CD4-positive, alpha-beta T cell treated with Interleukin-4 for 4 hours (primary cell): ENCODE results near the gene CD63.

Experiments
- DNase-seq: peaks from one replicate; pipeline ENCODE4 v3.0.0-alpha.2; 2020

Gene CD63

GRCh38 chr12:55738123-55739024, 9.6 kb upstream of the CD63 start:
- DNase-seq, result peak; percentile 86

GRCh38 chr12:55737581-55738122, 8.8 kb upstream of the CD63 start:
- no peak for DNase-seq

DNA sequence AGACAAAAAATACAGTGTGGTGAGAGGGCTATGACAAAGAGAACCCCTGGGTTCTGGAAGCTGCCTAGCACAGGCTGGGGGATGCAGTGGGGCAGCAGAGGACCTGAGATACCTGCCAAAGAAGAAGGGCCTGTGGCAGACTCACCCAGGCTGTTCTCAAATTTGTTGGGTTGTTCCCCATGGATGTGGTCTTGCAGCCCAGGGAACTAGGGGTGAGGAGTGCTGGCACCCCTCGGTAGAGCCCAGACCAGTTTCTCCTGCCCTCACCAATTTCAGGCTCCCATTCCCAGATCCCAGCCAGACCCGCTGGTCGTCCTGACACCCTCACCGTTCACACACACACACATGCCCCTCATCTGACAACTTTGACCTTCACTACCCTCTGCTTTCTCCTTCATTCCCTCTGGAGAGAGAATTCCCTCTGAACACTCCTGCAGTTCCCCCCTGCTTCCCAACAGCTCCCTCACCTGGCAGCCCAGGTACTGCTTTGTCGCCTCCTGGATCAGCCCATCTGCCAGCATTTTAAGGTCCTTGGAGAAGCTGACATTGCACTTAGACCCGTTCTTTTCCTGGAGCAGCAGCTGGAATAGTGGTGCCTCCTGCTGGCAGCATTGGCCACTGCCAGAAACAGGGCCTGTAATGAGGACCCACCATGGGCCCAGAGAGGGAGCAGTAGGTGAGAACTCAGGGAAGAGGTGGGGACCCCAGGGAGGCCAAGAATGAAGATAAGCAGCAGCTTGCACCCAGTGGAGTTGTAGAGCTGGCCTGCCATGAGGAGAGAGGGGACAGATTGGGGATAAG, 8.2 kb upstream of the CD63 start:
- peak; percentile 58 for DNase-seq

DNA sequence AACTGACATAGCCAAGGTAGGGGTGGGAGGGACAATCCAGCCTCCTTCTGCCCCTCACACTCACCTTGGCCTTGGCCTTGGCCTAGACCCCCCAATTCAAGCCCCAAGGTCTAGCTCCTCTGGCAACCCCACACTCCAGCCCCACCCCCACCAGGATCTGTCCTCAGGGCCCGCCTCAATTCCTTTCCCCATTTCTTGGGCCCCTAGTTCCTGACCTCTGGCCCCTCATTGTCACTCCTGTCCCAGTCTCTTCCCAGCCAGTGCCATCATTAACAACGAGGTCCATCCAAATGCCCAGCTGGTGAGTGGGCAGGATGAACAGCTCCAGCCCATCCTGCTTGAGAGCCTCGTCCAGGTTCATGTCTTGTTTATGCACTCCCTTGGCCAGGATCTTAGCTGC, 7.3 kb upstream of the CD63 start:
- DNase-seq, result no peak

DNA sequence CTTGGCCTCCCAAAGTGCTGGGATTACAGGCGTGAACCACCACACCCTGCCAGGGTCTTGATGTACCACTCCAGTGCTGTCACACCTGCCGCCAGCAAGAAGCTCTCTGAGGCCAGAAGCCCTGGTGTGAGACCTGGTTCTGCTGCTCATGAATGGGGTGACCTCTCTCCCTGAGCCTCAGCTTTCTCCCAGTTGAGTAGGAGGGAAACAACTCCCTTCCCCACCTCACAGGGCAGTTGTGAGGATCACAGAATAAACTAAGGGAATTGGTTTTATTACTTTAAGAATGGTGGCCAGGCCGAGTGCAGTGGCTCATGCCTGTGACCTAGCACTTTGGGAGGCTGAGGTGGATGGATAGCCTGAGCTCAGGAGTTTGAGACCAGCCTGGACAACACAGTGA, 5.8 kb upstream of the CD63 start:
- DNase-seq, result no peak

DNA sequence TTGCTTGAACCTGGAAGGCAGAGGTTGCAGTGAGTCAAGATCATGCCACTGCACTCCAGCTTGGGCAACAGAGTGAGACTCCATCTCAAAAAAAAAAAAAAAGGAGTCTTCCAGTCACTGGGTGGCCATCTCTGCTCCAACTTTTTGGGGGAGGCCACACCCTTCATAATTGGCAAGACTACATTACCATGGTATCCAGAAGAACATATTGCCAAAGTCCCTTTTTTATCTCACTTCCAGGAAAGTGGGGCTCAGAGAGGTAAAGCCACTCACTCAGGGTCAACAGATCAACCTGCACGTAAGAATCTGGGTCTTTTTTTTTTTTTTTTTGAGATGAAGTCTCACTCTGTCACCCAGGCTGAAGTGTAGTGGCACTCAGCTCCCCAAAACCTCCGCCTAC, 5.0 kb upstream of the CD63 start:
- no peak for DNase-seq

- DNase-seq, result no peak
Measured at GRCh38 chr12:55733021-55733555, 4.3 kb upstream of the CD63 start.

- no peak for DNase-seq
Measured at GRCh38 chr12:55732288-55732687, 3.5 kb upstream of the CD63 start.

DNA sequence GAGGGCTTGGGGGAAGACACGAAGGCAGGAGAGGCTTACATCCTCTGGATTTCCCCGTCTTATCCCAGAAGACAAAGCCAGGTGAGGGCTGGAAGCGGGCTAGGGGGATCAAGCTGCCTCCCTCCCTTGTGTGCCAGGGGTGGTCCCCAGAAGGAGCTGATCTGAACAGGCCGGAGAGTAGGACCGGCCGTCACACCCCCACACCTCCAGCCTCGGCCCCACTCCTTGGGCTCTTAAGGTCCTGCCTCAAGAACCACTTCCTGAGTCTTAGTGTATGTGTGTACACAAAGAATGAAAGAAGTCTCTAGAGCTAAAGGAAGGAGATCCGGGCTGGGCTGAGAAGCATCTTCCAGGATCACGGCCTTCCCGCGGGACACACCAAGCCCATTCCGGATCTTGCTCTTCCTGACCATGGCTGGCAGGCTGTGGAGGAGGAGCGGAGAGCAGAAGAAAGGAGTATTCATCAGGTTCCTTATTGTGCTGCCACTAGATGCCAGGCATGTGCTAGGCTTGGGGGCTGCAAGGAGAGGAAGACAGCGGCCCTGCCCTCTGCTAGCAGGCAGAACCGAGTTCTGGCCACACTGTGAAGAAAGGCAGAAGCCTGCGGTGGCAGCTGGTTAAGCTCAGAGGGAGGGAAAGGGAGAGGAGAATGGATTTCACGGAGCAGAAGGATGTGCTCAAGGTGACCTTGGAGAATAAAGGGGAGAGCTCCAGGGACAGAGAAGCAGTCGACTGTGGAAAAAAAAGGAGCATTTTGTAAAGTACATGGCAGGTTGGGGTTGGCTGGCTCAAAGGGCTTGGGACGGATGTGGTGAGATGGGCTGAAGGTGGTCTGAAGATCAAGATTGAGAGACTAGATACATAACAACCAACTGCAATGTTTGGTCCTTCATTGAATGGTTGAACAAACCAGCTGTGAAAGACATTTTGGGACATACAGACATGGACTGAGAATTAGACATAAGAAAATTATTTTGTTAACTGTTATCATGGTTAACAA, 1.3 kb upstream of the CD63 start:
- DNase-seq, result peak; percentile 35

- no peak for DNase-seq
Measured at GRCh38 chr12:55728186-55728938, 447 bp downstream of the CD63 start.

- DNase-seq, result no peak
Measured at GRCh38 chr12:55727643-55728185, 1.1 kb downstream of the CD63 start.

DNA sequence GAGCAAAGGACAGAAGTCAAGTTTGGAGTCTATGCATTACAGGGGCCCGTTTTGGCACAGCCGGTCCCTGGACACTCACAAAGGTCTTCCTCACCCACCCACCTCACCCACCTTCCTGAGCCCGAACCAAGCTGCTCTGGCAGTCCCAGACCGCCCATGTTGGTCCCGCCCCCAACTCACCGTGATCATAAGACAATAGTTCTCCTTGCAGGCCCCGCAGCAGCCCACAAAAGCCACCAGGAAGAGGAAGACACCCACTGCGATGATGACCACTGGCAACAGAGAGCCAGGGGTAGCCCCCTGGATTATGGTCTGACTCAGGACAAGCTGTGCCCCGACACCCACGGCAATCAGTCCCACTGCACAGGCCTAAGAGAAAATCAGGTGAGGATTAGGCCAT, 1.8 kb downstream of the CD63 start:
- DNase-seq, result no peak

DNA sequence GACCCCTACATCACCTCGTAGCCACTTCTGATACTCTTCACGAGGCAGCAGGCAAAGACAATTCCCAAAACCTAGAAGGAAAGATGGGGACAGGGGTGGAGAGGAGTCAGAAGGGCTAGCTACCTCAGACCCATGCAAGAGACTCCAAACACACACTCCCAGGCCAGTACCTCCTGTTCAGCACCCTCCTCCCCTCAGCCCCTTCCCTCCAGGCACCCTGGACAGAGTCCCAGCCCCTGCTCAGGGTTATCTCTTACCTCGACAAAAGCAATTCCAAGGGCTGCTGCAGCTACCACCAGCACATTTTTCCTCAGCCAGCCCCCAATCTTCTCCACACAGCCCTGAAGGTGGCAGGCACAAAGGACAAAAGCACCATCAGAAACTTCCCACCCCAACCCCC, 3.3 kb downstream of the CD63 start:
- DNase-seq, result no peak

GRCh38 chr12:55724940-55725309, 3.9 kb downstream of the CD63 start:
- no peak for DNase-seq

- peak; percentile 66 for DNase-seq
Measured at GRCh38 chr12:55724226-55724939, 4.4 kb downstream of the CD63 start.

DNA sequence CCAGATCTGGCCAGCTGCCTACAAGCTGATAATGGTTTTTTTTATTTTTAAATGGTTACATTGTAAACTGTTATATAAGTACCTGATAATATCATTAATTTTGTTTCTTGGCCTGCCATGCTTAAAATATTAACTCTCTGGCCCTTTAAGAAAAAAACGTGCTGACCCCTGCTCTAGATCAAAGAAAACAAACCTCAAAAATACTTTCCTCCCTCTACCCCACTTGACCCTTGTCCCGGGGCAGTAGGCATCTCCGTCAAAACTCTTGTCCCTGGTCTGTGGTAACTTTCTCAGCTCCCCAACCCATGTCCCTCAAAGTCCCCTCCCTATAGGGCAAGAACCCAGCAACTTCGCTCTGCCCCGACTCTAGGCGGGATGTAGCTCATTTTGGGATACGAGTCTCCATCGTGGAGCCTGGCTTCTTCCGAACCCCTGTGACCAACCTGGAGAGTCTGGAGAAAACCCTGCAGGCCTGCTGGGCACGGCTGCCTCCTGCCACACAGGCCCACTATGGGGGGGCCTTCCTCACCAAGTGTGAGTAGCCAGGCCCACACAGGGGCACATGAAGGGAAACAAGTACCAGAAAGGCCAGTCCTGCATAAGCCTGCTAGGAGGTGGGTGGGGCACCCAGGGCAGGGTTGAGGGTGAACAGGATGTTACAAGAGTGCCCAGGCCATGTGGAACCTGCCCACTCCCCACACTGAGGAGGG, 5.1 kb downstream of the CD63 start:
- DNase-seq, result no peak

DNA sequence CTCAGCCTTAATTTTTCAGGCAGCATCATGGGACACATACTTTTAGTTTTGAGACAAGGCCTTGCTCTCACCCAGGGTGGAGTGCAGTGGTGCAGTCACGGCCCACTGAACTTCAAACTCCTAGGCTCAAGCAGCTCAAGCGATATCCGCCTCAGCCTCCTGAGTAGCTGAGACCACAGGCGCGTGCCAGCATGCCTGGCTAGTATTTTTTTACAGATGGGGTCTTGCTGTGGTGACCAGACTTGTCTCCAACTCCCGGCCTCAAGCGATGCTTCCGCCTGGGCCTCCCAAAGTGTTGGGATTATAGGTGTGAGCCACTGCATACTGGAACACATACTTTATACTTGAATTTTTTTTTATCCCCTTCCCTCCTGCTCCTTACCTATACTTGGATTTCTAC, 5.9 kb downstream of the CD63 start:
- no peak for DNase-seq

GRCh38 chr12:55721601-55722213, 7.1 kb downstream of the CD63 start:
- DNase-seq, result no peak

- DNase-seq, result peak; percentile 33
Measured at GRCh38 chr12:55720894-55721444, 7.8 kb downstream of the CD63 start.
